ENCODE data around the gene PELI2.

GRCh38 chr14:56170028-56170427 is 51.8 kb downstream of the PELI2 start:
- TF ChIP-seq, protein P1, sequence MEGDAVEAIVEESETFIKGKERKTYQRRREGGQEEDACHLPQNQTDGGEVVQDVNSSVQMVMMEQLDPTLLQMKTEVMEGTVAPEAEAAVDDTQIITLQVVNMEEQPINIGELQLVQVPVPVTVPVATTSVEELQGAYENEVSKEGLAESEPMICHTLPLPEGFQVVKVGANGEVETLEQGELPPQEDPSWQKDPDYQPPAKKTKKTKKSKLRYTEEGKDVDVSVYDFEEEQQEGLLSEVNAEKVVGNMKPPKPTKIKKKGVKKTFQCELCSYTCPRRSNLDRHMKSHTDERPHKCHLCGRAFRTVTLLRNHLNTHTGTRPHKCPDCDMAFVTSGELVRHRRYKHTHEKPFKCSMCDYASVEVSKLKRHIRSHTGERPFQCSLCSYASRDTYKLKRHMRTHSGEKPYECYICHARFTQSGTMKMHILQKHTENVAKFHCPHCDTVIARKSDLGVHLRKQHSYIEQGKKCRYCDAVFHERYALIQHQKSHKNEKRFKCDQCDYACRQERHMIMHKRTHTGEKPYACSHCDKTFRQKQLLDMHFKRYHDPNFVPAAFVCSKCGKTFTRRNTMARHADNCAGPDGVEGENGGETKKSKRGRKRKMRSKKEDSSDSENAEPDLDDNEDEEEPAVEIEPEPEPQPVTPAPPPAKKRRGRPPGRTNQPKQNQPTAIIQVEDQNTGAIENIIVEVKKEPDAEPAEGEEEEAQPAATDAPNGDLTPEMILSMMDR (IDR thresholded peaks at IDR 0.05) = no peak
- no peak for TF ChIP-seq POLR2A (IDR thresholded peaks at IDR 0.05)

All from lower leg skin (tissue), 3 donors.